Right lung (tissue), 5 donors: ENCODE measurements around the gene EFCAB8. TPM values are rescaled to one million over a fixed set of nuclear protein-coding genes. Genes with fewer than 3 reads are reported as not detected.

Experiments
- DNase-seq, 2 donors: peaks; one replicate each; pipeline ENCODE4 v3.0.0-alpha.2; 2013
- polyA plus RNA-seq, 5 donors: library from polyadenylated mRNA; unstranded; fragments of 120-200 nt; gene quantifications; one replicate each; pipeline versions ENCODE4 v1.2.1 to v1.2.3, GENCODE V29; 2013; ENCODE audit warnings: inconsistent platforms in 1 of 5, low replicate concordance in 1 of 5; ENCODE audit not compliant: insufficient read length in 5 of 5, insufficient read depth in 1 of 5

EFCAB8 gene
- polyA plus RNA-seq, 5 donors: 0.18 to 0.26 TPM; not detected in 3

DNA sequence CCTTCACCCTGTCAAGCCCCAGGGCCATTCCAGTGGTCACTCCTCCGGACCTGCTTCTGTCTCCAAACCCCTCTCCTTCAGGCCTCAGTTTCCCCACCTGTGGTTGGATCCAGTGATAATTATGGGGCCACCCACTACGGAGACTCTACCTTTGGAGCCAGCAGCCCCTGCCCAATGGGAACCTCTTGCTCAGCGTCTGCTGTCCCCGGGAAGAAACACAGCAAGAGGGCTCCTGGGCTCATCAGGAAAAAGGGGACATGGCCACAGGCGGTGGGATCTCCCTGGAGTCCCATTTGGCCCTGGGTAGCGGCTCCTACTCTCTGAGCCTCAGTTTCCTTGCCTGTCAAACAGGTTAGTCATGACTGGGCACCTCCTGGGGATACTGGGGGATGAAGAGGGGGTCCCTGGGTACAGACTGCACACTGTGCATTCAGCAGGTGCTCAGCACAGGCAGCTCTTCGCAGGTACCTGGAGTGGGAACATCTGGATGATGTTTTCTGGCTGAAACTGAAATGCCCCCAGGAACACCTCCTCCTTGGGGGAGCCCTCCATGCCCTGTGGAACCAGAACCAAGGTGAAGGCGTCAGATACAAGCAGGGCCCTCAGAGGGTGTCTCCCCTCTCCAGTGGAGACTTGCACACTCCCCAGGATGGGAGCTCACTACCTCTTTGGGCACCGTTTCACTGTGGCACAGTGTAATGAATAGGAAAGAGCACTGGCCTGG, 126.1 kb downstream of the EFCAB8 start:
- no peak for DNase-seq

DNA sequence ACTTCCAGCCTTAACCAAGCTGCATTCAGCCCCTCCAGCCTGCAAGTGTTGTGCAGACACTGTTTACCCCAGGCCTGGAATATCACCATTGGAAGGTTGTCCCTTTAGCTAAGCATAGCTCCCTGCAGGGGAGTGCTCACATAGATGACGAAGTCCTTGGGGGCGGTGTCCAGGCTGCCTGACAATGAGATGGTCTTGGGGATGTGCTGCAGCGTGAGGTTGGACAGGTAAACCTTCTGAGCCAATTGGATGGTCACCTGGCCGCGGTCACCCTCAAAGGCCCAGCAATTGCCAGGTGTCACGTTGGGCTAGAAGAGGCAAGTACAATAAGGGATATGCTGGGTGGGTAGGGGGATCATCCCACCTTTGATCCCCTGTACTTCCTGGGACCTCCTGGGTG, 126.9 kb downstream of the EFCAB8 start:
- no peak for DNase-seq

DNA sequence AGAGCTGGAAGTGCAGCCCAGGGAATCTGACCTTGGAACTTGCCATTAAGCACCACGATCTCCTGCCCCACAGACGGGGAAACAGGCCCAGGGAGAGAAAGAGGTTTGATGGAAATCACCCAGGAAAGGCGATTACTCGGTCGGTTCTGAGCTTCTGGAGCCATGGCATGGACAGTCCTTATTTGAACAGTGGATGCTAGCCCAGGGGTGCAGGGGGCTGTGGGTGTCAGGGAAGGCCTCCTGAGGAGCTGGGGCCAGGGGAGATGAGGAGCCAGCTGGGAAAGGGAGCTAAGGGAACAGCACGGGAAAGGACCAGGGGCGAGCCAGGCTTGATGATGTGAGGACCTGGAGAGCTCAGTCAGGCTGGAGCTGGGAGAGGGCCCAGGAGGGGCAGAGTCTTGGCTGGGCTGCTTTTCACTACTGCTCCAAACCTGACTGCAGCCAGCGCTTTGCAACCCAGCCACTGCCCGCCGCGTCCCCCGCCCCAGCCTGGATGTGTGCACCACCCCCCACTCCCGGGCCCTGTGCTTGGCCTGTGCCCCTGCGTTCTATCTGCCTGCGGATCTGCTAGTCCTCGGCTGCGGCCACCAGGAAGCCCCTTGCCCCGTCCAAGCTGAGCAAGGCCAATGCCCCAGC, 127.7 kb downstream of the EFCAB8 start:
- no peak for DNase-seq

DNA sequence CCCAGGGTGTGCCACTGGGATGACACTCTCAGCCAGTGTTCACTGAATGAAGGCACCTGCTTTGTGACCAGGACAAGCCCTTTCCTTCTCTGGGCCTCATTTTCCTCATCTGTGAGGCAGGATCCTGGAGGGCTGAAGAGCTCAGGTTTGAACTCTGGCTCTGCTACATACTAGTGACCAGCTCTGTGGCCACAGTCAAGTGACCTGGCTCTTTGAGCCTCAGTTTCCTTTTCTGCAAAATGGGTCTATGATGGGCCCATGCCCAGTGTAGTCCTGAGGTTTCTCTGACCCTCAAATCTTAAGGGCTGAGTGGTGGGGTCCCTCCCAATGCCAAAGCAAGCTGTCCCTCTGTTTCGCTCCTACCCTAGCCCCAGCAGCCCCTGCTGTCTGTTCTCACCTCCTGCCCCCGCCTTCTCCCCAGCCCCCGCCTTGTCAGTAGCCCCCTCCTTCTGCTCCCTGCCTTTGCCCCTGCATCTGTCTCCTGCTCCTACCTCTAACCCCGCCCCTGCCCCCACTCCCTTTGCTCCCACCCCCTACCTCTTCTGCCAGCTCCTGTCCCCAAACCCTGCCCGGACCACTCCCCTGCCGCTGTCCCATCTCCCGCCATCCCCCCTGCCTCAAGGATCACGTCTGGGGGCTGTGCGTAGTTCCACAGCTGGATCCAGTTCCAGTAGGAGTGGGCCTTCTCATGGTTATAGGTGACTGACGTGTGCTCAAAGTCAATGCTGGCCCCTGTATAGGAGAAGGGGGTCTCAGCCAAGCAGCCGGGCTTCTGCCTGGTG, 128.5 kb downstream of the EFCAB8 start:
- DNase-seq: no peak

DNA sequence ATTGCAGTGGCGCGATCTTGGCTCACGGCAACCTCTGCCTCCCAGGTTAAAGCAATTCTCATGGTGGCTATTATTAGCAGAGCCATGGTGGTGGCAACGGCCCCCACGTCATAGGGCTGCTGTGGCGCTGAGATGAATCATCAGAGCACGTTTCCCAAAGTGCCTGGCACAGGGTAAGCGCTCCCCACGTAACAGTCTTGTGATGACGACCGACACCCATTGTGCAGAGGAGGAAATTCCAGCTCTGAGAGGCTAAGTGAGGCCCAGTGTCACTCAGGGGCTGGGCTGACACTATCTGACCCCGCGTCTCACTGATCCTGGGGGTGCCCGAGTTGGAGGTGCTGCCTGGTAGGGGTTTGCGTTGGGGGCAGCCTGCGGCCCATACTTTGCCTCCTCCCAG, 129.3 kb downstream of the EFCAB8 start:
- no peak for DNase-seq

DNA sequence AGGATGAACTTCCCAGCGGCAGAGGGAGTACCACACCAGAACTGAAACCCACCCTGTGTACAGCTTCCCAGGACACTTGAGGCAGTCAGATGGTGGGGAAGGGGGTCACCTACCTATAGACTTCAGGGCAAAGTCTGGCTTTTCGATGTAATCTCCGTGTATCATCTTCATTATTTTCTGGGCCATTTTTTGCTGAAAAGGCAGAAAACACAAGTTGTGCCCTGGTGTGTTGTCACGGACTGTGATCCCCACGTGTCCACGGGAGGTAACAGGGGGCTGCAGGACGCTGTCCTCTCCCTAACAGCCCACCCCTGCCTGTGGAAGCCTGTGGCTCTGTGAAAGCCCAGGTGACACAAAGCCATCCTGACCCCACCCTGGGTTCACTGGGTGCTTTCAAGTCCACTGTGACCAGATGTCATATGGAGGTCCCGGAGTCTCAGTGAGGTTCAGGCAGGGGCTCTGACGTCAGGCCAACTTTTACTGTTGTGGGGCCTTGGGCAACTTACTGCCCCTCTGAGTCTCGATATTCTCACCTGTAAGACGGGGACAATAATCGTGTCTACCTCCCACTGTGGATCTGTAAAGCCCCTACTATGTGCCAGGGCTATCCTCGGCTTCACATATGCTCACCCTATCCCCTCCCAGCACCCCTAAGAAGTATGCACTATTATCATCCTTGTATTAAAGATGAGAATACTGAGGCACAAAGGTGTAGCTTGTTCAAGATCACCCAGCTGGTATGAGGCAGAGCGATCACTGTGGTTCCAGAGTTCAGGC, 131.0 kb downstream of the EFCAB8 start:
- no peak for DNase-seq

DNA sequence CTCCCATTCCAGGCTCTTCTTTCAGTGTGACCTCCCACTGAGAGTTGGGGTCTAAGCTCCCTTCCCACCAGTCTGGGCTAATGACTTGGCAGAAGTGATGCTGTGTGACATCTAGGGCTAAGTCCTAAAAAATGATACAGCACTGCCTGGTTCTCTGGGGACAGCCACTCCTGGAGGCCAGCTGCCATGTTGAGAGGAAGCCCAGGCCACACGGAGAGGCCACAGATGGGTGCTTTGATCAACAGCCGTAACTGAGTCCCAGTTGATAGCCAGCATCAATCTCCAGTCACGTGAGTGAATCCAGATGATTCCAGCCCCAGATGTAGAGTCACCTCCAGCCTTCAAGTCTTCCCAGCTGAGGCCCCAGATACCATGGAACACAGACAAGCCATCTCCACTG, 131.7 kb downstream of the EFCAB8 start:
- no peak for DNase-seq

DNA sequence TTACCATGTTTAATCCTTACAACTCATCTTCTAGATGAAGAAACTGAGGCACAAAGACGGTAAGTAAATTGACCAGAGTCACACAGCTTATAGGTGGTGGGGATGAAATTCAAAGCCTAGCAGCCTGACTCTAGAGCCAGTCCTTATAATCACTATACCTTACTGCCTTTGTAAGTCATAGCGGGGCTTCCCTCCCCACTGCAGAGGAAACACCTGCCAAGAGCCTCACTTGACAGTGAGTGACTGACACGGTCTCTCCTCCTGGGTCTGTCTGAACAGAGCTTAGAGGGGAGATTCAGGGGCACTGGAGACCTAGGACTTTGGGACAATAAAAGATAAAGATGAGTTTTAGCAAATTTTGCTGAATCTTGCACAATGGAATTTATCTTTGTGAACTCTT, 132.7 kb downstream of the EFCAB8 start:
- DNase-seq: no peak

DNA sequence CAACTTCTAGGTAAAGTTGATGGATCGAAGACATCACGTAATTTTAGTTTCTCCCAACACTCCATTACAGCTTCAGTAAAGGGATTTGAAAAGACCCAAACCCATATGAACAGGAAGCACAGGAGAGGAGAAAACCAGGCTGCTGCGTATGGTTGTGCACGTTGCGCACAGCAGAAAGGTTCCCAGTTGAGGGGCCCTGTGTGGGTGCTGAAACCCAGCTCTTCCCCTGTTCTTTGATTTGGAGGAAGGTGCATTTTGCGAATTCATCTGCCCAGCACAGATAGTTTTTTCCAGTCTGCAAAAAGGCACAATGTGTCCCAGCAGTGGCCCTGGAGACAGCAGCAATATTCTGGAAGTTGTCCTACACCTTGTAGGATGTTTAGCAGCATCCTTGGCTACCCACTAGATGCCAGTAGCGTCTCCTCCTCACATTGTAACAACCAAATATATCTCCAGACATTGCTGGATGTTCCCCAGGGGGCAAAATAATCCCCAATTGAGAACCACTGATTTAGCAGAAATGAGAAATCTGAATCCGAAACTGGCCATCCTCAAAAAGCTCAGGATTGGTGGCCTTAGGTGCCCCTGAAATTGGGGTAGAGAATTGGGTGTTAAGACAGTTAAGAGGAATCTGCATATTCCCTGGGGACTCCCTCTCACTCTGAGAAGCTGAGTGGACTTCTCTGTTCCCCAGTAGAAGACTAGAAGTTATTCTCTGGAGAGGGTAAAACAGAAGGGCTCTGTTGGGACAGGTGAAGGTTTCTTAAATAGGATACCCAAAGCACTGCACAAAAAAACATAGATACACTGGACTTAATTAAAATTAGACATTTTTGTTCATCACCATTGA, 133.3 kb downstream of the EFCAB8 start:
- DNase-seq: no peak

DNA sequence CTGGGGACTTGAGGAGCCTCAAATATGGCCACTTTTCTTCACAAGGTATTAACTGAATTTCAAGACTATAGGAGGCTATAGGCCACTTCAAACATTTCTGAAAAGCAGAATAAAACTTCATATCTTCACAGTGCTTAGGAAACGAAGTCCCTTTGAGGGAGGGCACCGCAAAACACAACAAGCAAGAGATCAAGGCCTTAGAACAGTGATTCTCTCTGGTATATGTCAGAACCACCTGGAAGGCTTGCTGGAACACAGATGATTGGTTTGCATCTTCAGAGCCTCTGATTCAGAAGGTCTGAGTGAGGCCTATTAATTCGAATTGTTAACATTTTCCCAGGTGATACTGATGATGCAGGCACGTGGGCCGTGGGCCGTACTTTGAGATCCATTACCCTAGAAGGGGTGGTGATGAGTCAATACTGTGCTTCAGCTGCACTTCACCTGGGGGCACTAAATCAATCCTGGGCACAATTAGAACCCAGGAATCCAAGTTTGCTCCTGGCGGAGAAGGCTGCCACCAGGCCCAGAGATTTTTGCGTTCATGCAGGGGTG, 134.8 kb downstream of the EFCAB8 start:
- no peak for DNase-seq

DNA sequence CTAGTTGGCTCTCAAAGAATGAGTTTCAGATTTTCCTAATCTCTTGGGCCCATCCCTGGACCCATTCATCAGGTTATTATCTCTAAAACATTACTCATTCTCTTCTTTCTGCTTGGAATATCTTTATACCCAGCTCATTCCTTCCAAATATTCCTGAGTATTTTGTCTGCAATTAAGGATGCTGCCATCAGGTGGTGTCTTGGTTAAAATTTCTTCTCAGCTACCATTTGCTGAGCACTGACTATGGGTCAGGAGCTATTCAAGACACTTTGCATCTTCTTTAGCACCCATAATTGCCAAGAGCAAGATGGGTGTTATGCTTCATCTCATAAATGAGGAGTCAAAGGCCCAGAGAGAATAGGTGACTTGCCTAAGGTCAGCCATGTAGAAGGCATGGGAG, 137.1 kb downstream of the EFCAB8 start:
- DNase-seq: no peak

DNA sequence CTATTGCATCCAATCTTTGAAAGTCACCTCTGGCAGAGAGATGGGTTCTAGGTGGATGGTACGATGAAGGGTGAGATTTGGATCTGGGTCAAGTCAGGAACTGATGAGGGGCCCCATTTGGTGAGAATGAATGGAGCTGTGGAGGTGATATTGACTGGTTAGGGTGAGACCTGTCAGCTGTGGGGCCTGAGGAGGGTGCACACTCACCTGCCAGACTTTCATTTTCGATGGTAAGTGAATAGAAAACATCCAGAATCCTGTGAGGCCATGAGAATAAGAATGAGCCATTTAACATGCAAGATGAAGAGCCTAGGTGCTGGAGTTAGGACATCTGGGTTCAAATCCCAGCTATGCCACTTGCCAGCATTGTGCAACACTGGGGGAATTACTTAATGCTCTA, 138.7 kb downstream of the EFCAB8 start:
- no peak for DNase-seq

DNA sequence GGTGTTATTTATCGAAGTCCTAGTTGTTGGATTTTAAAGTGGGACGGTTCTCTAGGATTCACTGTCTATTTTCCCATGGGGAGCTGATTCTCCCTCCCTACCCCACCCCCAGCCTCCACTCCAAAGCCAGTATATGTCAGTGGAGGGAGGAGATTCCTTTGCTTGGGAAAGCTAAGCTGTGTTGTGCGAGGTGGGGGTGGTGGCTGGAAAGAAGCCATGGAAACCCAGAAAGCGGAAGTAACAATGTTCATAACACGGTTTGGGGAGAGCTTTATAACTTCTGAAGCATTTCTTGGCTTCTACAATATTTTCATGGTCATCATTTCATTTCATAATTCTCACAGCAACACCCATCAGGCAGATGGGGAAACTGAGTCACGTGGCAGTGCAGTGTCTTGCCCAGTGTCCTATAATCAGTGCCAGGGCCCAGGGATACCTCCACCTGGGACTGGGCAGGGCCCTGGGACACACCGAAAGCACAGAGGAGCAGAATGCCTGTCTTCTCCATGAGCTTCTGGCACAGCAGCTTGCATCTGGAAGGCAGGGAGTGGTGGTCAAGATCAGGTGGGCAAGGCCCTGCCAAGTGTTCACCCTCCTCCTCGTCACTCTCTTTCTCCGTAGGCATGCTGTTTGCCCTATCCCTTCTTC, 141.0 kb downstream of the EFCAB8 start:
- DNase-seq: peak in 1 of 2 donors; percentile 10

DNA sequence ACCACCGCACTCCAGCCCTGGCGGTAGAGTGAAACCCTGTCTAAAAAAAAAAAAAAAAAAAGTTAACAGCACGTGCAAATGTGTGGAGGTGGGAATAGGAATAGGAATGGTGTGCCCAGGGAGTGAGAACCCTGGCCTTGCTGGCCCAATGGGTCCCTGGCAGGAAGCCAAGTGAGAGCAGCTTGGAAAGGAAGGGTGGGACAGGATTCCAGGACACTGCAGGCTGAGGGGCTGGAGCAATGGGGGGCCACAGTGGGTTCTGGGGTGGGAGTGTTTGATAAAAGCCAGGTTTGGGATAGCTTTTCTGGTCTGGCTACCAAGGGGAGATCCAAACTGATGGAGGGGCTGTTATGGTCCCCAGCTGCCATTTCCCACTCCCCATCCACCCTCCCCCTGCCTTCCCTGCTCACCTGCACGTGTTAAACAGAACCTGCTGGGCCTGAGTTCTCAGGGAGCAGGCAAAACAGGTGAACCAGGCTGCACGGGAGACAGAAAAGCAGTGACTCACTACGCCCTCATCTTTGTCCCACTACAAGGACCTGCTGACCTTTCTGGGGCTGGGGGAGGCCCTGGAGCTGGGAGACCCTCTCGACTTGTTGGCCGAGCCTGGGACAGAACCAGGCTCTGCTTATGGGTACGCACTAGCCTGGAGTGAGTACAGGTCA, 142.2 kb downstream of the EFCAB8 start:
- DNase-seq: no peak

DNA sequence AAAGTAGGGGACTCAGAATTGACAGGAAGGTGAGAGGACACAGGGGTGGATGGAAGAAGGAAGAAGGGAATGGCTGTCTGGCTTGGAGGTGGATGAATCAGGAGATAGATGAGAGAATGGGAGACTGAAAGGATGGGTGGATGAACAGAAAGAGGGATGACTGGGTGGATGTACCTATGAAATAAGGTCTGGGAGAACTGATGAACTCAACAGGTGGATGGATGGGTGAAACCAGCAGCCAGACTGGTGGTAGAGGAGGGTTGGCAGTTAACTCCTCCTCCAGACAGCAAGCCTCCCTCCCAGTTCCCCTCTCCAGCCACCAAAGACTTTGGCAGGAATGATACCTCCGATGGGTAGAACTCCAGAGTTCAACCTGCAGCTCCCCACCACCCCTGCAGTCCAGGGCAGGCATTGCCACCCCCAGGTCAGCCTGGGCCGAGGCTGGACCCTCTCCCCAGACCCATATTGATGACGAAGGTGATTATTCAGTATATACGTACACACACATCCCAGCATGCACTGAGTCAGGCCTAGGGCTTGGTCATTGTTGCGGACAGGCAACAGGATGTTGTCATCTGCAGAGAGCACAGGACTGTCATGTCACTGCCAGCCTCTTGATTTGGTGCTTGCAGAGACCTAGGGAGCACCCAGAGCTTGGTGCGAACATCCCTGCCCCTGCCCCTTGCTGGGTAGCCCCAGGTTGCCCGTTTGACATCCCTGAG, 143.5 kb downstream of the EFCAB8 start:
- no peak for DNase-seq

DNA sequence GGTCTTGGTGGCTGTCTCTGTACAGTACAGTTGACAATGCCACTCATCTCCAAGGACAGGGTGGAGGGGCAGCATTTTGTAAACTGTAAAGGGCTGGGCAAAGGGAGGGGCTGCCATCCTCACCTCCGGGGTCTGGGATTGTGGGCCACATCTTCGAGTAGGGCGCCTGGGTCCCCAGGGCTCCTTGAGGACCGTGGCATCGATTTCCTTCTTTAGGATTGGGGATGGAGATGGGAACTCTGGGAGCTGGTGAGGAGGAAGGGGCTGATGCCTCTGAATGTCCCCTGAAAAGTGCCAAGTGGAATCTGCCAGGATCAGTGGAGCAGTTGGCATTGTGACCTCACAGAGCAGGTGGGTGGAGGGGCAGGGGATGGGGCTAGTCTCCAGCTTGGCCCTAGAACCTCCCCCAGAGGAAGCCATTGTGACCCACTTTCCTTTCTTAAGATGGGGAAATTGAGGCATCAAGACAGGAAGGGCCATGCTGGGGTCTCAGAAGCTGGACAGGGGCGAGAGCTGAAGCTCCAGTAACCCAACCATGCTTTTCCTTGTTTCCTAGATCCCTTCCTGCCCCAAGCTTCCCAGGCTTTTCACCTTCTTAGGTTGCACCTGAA, 145.5 kb downstream of the EFCAB8 start, which contains the start of gene SUN5:
TSS of gene SUN5 (minus strand) at position 293 of the 611 bp plus-strand sequence. CDS start at position 200, 93 bp downstream.
- no peak for DNase-seq

DNA sequence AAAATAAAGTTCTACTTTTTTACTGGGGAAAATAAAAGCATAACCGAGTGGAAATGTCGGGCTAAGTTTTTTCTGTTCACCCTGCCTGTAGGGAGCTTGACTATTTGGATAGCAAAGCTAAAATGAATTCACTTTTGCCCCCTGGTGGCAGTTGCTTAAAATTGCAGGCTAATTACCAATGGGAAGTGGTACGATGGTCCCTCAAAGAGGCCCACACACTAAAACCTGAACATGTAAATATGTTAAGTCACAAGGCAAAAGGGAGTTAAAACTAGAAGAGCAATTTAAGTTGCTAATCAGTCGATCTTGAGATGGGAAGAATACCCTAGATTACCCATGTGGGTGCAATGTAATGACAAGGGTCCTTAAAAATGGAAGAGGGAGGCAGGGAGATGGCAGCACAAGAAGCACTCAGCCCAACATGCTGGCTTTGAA, 146.4 kb downstream of the EFCAB8 start:
- no peak for DNase-seq
